ENCODE results near the gene JAKMIP1. TPM values are rescaled to one million over a fixed set of nuclear protein-coding genes. Genes with fewer than 3 reads are reported as not detected.
"Not testable (repeated sequence)": the region's sequence is repeated elsewhere in the genome, so short reads cannot be mapped to it uniquely, and the experiment has no call there.

Gene JAKMIP1
- total RNA-seq, 2 donors from 2014 or later, result 0.10 to 0.21 TPM

- no peak for ATAC-seq
- intact Hi-C loops (cut with DNase I), result no loop called here
- no peak for DNase-seq
These were observed 183.3 kb downstream of the JAKMIP1 start for GRCh38 chr4:6017030-6017429.

- intact Hi-C loops (cut with DNase I), result no loop called here
- ATAC-seq, result no peak
- DNase-seq, result no peak
These were observed 186.8 kb downstream of the JAKMIP1 start for GRCh38 chr4:6013564-6013963.

- intact Hi-C loops (cut with DNase I), result no loop called here
- no peak for DNase-seq
- no peak for ATAC-seq
These were observed 188.1 kb downstream of the JAKMIP1 start for GRCh38 chr4:6012200-6012599.

GRCh38 chr4:6011686-6012085 is 188.7 kb downstream of the JAKMIP1 start:
- intact Hi-C loops (cut with DNase I), result no loop called here
- DNase-seq, result no peak
- ATAC-seq, result peak; percentile 55 to 76

- no peak for ATAC-seq
These were observed 189.1 kb downstream of the JAKMIP1 start for GRCh38 chr4:6011271-6011671.

GRCh38 chr4:6010789-6011188 is 189.6 kb downstream of the JAKMIP1 start:
- no peak for ATAC-seq
- no peak for DNase-seq
- intact Hi-C loops (cut with DNase I), result no loop called here

More at GRCh38 chr4:6011271-6011671, 189.1 kb downstream of the JAKMIP1 start:
- intact Hi-C loops (cut with DNase I), result no loop called here
- no peak for DNase-seq

- ATAC-seq, result no peak
- DNase-seq, result no peak
- intact Hi-C loops (cut with DNase I), result no loop called here
These were observed 190.9 kb downstream of the JAKMIP1 start for GRCh38 chr4:6009452-6009851.

- DNase-seq (no peak), ATAC-seq (no peak)
- intact Hi-C loops (cut with DNase I), result no loop called here
These were observed 191.5 kb downstream of the JAKMIP1 start for GRCh38 chr4:6008766-6009385.

- intact Hi-C loops (cut with DNase I), result no loop called here
- ATAC-seq (no peak), DNase-seq (no peak)
These were observed 192.2 kb downstream of the JAKMIP1 start for GRCh38 chr4:6008092-6008551.

- intact Hi-C loops (cut with DNase I), result no loop called here
- DNase-seq (no peak), ATAC-seq (no peak)
These were observed 195.2 kb downstream of the JAKMIP1 start for GRCh38 chr4:6005175-6005574.

- ATAC-seq; DNase-seq; intact Hi-C loops (cut with DNase I): not testable (repeated sequence)
These were observed 196.9 kb downstream of the JAKMIP1 start for GRCh38 chr4:6003485-6003884.

GRCh38 chr4:6002926-6003325 is 197.4 kb downstream of the JAKMIP1 start:
- DNase-seq (no peak), ATAC-seq (no peak)
- intact Hi-C loops (cut with DNase I), result no loop called here

- ATAC-seq (no peak), DNase-seq (no peak)
- intact Hi-C loops (cut with DNase I), result no loop called here
These were observed 197.9 kb downstream of the JAKMIP1 start for GRCh38 chr4:6002492-6002833.

- no peak for DNase-seq
- intact Hi-C loops (cut with DNase I), result no loop called here
- ATAC-seq, result no peak
These were observed 198.5 kb downstream of the JAKMIP1 start for GRCh38 chr4:6001680-6002491.

- no peak for ATAC-seq
- no peak for DNase-seq
- intact Hi-C loops (cut with DNase I), result loop anchor here in 1 of 2 donors (2.0 kb wide), 1 partner anchor 87 kb away; no protein-coding TSS in a partner anchor
These were observed 200.5 kb downstream of the JAKMIP1 start for GRCh38 chr4:5999830-6000365.

GRCh38 chr4:5999356-5999755 is 201.0 kb downstream of the JAKMIP1 start:
- ATAC-seq (no peak), DNase-seq (no peak)
- intact Hi-C loops (cut with DNase I), result loop anchor here in 1 of 2 donors (2.0 kb wide), 1 partner anchor 87 kb away; no protein-coding TSS in a partner anchor

GRCh38 chr4:5998333-5998936 is 201.9 kb downstream of the JAKMIP1 start:
- DNase-seq, result peak; percentile 41
- intact Hi-C loops (cut with DNase I), result loop anchor here in 1 of 2 donors (2.0 kb wide), 1 partner anchor 88 kb away; no protein-coding TSS in a partner anchor
- peak; percentile 80 to 81 for ATAC-seq

GRCh38 chr4:5996641-5997040 is 203.7 kb downstream of the JAKMIP1 start:
- intact Hi-C loops (cut with DNase I), result no loop called here
- ATAC-seq, result no peak
- no peak for DNase-seq

GRCh38 chr4:5995901-5996623 is 204.3 kb downstream of the JAKMIP1 start:
- ATAC-seq (no peak), DNase-seq (no peak)
- intact Hi-C loops (cut with DNase I), result no loop called here

All from left cardiac atrium (tissue), 4 donors.